Esophagus muscularis mucosa (tissue), 4 donors: ENCODE results near the gene BLM. TPM values are rescaled to one million over a fixed set of nuclear protein-coding genes. Genes with fewer than 3 reads are reported as not detected.
"Not testable (repeated sequence)": the region's sequence is repeated elsewhere in the genome, so short reads cannot be mapped to it uniquely, and the experiment has no call there.

Source experiments
- DNase-seq: peaks from one replicate; pipeline ENCODE4 v3.0.0-alpha.2; 2017; ENCODE audit errors: extremely low spot score
- H3K27ac ChIP-seq, 4 donors: fragments of 200-600 bp; sonication (generic); replicated peaks in 1 of 4; 1 replicate in 3 of 4; 2 replicates in 1 of 4; pipeline ENCODE4 v1.5.1; 2016 to 2019; ENCODE audit warnings: mild to moderate bottlenecking in 1 of 4
- H3K27me3 ChIP-seq, 4 donors: fragments of 200-600 bp; sonication (generic); one replicate each; pipeline versions ENCODE4 v1.5.1 to v1.6.0; 2016 to 2019
- H3K36me3 ChIP-seq, 4 donors: fragments of 200-600 bp; sonication (generic); one replicate each; pipeline ENCODE4 v1.5.1; 2016 to 2019
- H3K4me1 ChIP-seq, 4 donors: fragments of 200-600 bp; sonication (generic); one replicate each; pipeline ENCODE4 v1.5.1; 2016 to 2019
- H3K4me3 ChIP-seq, 4 donors: fragments of 200-600 bp; sonication (generic); 1 replicate in 2 of 4; 2 replicates in 2 of 4; pipeline ENCODE4 v1.5.1; 2016 to 2019; ENCODE audit warnings: mild to moderate bottlenecking in 4 of 4, moderate library complexity in 1 of 4
- H3K9me3 ChIP-seq, 4 donors: fragments of 200-600 bp; sonication (generic); 1 replicate in 3 of 4; 2 replicates in 1 of 4; pipeline ENCODE4 v1.5.1; 2016 to 2019
- EP300 ChIP-seq: sonication (generic); formaldehyde crosslinking; IDR thresholded peaks from one replicate; pipeline ENCODE4 v1.6.1; 2017; ENCODE audit warnings: antibody characterized with exemption
- POLR2A ChIP-seq: fragments of 450-650 bp; IDR thresholded peaks from one replicate; pipeline ENCODE4 v1.6.1; 2017; ENCODE audit warnings: antibody characterized with exemption, moderate library complexity, mild to moderate bottlenecking, low read depth
- POLR2AphosphoS5 ChIP-seq, 2 donors: sonication (generic); formaldehyde crosslinking; IDR thresholded peaks; one replicate each; pipeline ENCODE4 v1.6.1; 2017; ENCODE audit warnings: antibody characterized with exemption in 2 of 2
- WGBS: methylation state at CpG from one replicate; pipeline ENCODE4 v1.1.5; 2018; 5-methylcytosine and 5-hydroxymethylcytosine counted together
- intact Hi-C: fragments of 100-400 bp; cut with DNase I; formaldehyde crosslinking; loops from one replicate; pipeline ENCODE4 v1.15.1; 2023
- total RNA-seq, 4 donors: library from RNA; depleted of rRNA; stranded (reverse); fragments of >200 nt; gene quantifications; one replicate each; pipeline versions ENCODE4 v1.1.0 to v1.2.1, GENCODE V29; 2016
- TF ChIP-seq, protein P1 (sequence below), 3 experiments: fragments of 200-600 bp in 2 of 3; fragments of 450-650 bp in 1 of 3; sonication (generic) in 2 of 3; IDR thresholded peaks; one replicate each; pipeline ENCODE4 v1.5.1; 2017 to 2019; ENCODE audit warnings: antibody characterized with exemption in 3 of 3, mild to moderate bottlenecking in 2 of 3, moderate library complexity in 1 of 3

The BLM gene
- 1 to 10 TPM in 1 of 4 donors, under 1 TPM in 3; under 0.01 to 1.5 (median 0.73) TPM for total RNA-seq

DNA sequence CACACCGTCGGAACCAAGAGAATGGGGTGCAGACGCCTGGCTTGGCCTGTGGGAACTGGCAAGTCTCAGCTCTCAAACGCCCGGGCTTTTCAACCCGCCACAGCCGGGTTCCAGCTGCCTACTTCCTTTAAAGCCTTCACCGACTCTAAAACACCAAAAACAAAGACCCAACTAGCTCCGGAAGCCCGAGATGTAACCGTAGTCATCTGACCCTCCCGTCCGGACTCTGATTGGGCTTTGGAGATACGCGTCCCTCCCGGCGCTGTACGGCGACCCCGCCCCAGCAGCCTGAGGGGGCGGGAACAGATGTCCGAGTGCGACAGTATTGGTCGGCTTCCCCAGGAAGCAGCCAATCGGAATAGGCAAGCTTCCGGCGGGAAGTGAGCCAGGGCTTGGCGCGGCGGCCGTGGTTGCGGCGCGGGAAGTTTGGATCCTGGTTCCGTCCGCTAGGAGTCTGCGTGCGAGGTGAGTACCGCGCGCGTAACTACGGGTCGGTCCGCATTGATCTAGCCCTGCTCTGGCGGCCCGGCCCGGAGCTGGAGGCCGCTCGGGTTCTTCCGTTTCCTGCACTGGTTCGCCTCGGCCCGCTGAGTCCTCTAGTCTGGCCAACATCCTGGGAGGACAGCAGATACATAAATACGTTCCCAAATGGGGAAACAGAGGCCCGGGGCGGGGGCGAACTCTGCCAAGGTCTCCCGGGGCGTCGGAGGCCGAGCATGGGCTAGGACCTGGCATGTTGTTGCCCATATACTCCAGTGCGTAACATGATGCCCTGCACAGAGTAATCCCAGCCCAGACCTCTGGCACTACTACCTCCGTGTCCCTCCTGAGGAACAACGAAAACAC is at the start of gene BLM:
TSS of gene BLM (plus strand) at position 371 of the 846 bp plus-strand sequence. CDS start 30,047 bp downstream, outside the sequence.
- TF ChIP-seq, protein P1, sequence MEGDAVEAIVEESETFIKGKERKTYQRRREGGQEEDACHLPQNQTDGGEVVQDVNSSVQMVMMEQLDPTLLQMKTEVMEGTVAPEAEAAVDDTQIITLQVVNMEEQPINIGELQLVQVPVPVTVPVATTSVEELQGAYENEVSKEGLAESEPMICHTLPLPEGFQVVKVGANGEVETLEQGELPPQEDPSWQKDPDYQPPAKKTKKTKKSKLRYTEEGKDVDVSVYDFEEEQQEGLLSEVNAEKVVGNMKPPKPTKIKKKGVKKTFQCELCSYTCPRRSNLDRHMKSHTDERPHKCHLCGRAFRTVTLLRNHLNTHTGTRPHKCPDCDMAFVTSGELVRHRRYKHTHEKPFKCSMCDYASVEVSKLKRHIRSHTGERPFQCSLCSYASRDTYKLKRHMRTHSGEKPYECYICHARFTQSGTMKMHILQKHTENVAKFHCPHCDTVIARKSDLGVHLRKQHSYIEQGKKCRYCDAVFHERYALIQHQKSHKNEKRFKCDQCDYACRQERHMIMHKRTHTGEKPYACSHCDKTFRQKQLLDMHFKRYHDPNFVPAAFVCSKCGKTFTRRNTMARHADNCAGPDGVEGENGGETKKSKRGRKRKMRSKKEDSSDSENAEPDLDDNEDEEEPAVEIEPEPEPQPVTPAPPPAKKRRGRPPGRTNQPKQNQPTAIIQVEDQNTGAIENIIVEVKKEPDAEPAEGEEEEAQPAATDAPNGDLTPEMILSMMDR (IDR thresholded peaks at IDR 0.05): peak; percentile 2 to 60 (median 36)
- TF ChIP-seq POLR2AphosphoS5 (IDR thresholded peaks at IDR 0.05) (peak; percentile 82 to 87), EP300 (no peak), POLR2A (no peak)
- under 1% methylated on average over 59 of the region's 65 CpGs for WGBS
- Histone ChIP-seq H3K27ac (peak within 1 kb of the TSS; percentile 84 to 94 (median 92)), H3K9me3 (no peaks in the 10 kb centered on the region), H3K4me1 (peaks cover 5 to 17% (median 16%) of the 10 kb centered on the region in 4 donors), H3K36me3 (no peaks in the 10 kb centered on the region), H3K4me3 (peak within 1 kb of the TSS; percentile 65 to 74 (median 69)), H3K27me3 (no peaks in the 10 kb centered on the region)
- peak; percentile 99 for DNase-seq
- intact Hi-C loops: loop anchor here (5.0 kb wide), 1 partner anchor 155 kb away; no protein-coding TSS in a partner anchor

DNA sequence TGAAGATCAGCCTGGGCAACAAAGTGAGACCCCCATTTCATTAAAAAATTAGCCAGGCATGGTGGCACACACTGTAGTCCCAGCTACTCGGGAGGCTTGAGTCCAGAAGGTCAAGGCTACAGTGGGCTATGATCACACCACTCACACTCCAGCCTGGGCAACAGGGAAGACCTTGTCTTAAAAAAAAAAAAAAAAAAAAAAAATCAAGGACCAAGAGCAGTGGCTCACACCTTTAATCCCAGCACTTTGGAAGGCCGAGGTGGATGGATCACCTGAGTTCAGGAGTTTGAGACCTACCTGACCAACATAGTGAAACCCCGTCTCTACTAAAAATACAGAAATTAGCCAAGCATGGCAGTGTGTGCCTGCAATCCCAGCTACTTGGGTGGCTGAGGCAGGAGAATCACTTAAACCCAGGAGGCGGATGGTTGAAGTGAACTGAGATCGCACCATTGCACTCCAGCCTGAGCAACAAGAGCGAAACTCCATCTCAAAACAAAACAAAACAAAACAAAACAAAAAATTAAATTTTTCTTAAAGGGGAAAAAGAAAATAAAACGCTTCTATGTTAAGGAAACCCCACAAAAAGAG is 49.3 kb upstream of the BLM start:
- H3K4me3 ChIP-seq, H3K27me3 ChIP-seq, H3K36me3 ChIP-seq, H3K9me3 ChIP-seq, H3K27ac ChIP-seq, DNase-seq, intact Hi-C loops: not testable (repeated sequence)
- 94% methylated on average over 7 of the region's 7 CpGs for WGBS
- H3K4me1 ChIP-seq: peaks cover 5 to 15% (median 14%) of the 10 kb centered on the region in 4 donors

DNA sequence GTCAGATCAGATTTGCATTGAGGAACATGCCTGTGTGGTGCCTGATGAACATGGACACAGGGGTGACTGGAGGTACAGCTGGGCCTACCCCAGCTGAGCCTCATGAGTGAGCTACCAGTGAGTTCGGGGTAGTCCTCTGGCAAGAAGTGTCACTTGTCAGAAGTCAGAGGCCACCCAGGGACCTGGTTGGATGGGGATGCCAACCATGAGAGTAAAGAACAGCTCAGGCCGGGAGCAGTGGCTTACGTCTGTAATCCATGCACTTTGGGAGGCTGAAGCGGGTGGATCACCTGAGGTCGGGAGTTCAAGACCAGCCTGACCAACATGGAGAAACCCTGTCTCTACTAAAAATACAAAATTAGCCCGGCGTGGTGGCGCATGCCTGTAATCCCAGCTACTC is 46.5 kb upstream of the BLM start:
- H3K27me3 ChIP-seq, DNase-seq, H3K27ac ChIP-seq, H3K36me3 ChIP-seq, H3K4me1 ChIP-seq, H3K4me3 ChIP-seq, H3K9me3 ChIP-seq, intact Hi-C loops: not testable (repeated sequence)
- 92% methylated on average over 8 of the region's 8 CpGs for WGBS

DNA sequence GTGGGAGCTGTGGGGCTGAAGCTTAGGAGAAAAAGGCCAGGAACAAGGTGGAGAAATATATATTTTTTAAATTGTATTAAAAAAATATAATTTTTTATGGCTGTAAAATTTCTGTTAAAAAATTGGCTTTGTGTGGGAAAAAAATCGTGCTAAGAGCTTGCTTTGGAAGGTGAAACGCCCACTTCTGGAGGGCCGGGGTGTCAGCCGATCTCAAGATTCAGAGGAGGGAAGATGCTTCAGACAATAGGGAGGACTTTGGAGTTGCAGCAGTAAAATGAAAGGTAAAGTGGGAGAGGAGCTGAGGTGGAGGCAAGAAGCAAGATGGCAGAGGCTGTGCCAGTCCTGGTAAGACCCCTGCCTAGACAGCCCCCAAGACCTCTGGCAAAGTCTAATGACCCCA is 45.9 kb upstream of the BLM start:
- TF ChIP-seq EP300: no peak
- no peak for TF ChIP-seq POLR2AphosphoS5 (IDR thresholded peaks at IDR 0.05)
- TF ChIP-seq, protein P1 (IDR thresholded peaks at IDR 0.05): no peak
- TF ChIP-seq POLR2A: no peak
- intact Hi-C loops: no loop called here
- no peak for DNase-seq

DNA sequence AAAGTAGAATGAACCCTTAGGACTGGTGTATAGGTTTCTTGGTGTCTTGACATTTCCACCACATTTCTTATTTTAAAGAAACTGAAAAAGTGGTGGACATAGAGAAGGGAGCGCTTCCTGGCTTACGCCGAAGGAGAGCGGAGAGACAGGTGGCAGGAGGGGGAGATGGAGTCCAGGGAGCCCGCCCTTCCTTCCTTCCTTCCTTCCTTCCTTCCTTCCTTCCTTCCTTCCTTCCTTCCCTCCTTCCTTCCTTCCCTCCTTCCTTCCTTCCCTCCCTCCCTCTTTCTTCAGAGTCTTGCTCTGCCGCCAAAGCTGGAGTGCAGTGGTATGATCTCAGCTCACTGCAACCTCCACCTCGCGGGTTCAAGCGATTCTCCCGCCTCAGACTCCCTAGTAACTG is 43.8 kb upstream of the BLM start:
- H3K4me1 ChIP-seq, H3K27me3 ChIP-seq, intact Hi-C loops, H3K27ac ChIP-seq, H3K9me3 ChIP-seq, DNase-seq, H3K36me3 ChIP-seq, H3K4me3 ChIP-seq: not testable (repeated sequence)
- WGBS: 86% methylated on average over 10 of the region's 10 CpGs

More for the DNA sequence above, 45.9 kb upstream of the BLM start:
- Histone ChIP-seq H3K4me3 (no peak overlapping the region), H3K27me3 (no peaks in the 10 kb centered on the region), H3K27ac (no peak overlapping the region), H3K36me3 (no peaks in the 10 kb centered on the region), H3K9me3 (no peaks in the 10 kb centered on the region), H3K4me1 (peaks cover 0 to 2% (median 0%) of the 10 kb centered on the region in 4 donors)
- 89% methylated on average over 4 of the region's 4 CpGs for WGBS

DNA sequence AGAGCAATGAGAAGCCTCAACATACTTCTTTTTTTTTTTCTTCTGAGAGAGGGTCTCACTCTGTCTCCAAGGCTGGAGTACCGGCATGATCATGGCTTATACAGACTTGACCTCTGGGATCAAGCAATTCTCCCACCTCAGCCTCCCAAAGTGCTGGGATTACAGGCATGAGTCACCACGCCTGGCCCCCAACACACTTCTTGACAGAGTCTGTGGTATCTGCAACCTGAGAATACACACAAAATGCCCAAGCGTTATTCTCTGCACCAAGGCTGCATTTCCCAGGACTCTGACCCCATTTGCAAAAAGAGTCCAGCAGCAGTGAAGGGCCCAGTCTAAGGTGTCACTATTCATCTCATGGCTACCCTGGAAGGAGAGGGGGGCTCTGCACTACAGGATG is 42.7 kb upstream of the BLM start:
- no peak overlapping the region for H3K4me3 ChIP-seq
- H3K36me3 ChIP-seq: no peaks in the 10 kb centered on the region
- no peak for DNase-seq
- no peaks in the 10 kb centered on the region for H3K4me1 ChIP-seq
- H3K9me3 ChIP-seq: no peaks in the 10 kb centered on the region
- intact Hi-C loops: no loop called here
- no peak for TF ChIP-seq POLR2AphosphoS5 (IDR thresholded peaks at IDR 0.05)
- no peak for TF ChIP-seq POLR2A
- no peak for TF ChIP-seq EP300
- TF ChIP-seq, protein P1 (IDR thresholded peaks at IDR 0.05): no peak
- H3K27ac ChIP-seq: no peak overlapping the region
- H3K27me3 ChIP-seq: no peaks in the 10 kb centered on the region
- 86% methylated on average over 3 of the region's 3 CpGs for WGBS
